ENCODE results near the gene ASPRV1. TPM values are rescaled to one million over a fixed set of nuclear protein-coding genes. Genes with fewer than 3 reads are reported as not detected.

Gene ASPRV1
- polyA plus RNA-seq, 1 donor (not counting 4 experiments of a cell fraction or from before 2014, with no cell fraction given) = 1.5 TPM

DNA sequence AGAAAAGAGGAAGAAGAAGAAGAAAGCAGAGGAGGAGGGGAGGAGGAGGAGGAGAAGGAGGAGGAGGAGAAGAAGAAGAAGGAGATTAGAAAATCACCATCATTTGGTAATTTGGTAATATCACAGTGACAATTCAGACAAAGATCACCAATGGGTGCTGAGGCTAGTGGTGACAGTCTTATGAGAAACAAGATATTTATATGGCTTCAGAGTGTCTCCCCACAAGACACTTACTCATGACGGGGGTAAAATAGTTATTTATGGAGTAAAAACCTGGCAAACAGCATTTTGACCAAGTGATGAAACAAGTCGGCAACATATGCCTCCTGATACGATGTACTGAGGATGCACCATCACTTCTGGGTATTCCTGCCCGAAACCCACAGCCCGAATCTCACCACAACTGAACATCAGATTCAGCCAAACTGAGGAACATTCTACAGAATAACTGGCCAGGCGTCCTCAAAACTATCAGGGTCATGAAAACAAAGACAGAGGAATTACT lies 4.9 kb downstream of the ASPRV1 start:
- dilution Hi-C loops (cut with MboI; ENCODE audit: extremely low pct_ligation_motif_present, low sequenced_read_pairs) = no loop called here
- Histone ChIP-seq H3K27me3 (ENCODE audit: control insufficient read depth, extremely low read depth, insufficient read depth, low read length) (no peaks in the 10 kb centered on the region), H3K4me1 (ENCODE audit: control insufficient read depth, extremely low read depth, insufficient read depth, low read length) (no peaks in the 10 kb centered on the region), H3K9me1 (ENCODE audit: control insufficient read depth, extremely low read depth, insufficient read depth, low read length) (no peaks in the 10 kb centered on the region), H3K36me3 (ENCODE audit: control insufficient read depth in 2 of 2, extremely low read depth in 1 of 2, insufficient read depth in 2 of 2, low read length in 2 of 2) (no peaks in the 10 kb centered on the region), H3K9me3 (ENCODE audit: control insufficient read depth, low read depth, low read length) (no peaks in the 10 kb centered on the region), H3K27ac (ENCODE audit: control insufficient read depth, insufficient read depth, low read length) (no peak overlapping the region), H2AFZ (ENCODE audit: control insufficient read depth, low read length) (no peak overlapping the region), H3K79me2 (ENCODE audit: control insufficient read depth, insufficient read depth, low read length) (no peaks in the 10 kb centered on the region), H3K4me3 (ENCODE audit: control insufficient read depth in 2 of 3, extremely low read depth in 1 of 3, insufficient read depth in 2 of 3, low read depth in 1 of 3, low read length in 3 of 3) (no peak overlapping the region), H3K9ac (ENCODE audit: control insufficient read depth, extremely low read depth, insufficient read depth, low read length) (no peak overlapping the region), H3K4me2 (ENCODE audit: control insufficient read depth, extremely low read depth, insufficient read depth, low read depth, low read length) (no peak overlapping the region), H4K20me1 (ENCODE audit: control insufficient read depth, extremely low read depth, insufficient read depth, low read length) (no peaks in the 10 kb centered on the region)
- DNase-seq (ENCODE audit: low read depth, low spot score) (no peak), FAIRE-seq (no peak)
- TF ChIP-seq, protein P1, sequence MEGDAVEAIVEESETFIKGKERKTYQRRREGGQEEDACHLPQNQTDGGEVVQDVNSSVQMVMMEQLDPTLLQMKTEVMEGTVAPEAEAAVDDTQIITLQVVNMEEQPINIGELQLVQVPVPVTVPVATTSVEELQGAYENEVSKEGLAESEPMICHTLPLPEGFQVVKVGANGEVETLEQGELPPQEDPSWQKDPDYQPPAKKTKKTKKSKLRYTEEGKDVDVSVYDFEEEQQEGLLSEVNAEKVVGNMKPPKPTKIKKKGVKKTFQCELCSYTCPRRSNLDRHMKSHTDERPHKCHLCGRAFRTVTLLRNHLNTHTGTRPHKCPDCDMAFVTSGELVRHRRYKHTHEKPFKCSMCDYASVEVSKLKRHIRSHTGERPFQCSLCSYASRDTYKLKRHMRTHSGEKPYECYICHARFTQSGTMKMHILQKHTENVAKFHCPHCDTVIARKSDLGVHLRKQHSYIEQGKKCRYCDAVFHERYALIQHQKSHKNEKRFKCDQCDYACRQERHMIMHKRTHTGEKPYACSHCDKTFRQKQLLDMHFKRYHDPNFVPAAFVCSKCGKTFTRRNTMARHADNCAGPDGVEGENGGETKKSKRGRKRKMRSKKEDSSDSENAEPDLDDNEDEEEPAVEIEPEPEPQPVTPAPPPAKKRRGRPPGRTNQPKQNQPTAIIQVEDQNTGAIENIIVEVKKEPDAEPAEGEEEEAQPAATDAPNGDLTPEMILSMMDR (optimal IDR thresholded peaks at IDR 0.05 in 1 of 3, IDR thresholded peaks at IDR 0.05 in 1 of 3, conservative IDR thresholded peaks at IDR 0.05 in 1 of 3; ENCODE audit: extremely low read depth in 1 of 3, insufficient read depth in 2 of 3, low read length in 3 of 3) = no peak
- no peak for TF ChIP-seq EZH2 (IDR thresholded peaks at IDR 0.05; ENCODE audit: low read length)

DNA sequence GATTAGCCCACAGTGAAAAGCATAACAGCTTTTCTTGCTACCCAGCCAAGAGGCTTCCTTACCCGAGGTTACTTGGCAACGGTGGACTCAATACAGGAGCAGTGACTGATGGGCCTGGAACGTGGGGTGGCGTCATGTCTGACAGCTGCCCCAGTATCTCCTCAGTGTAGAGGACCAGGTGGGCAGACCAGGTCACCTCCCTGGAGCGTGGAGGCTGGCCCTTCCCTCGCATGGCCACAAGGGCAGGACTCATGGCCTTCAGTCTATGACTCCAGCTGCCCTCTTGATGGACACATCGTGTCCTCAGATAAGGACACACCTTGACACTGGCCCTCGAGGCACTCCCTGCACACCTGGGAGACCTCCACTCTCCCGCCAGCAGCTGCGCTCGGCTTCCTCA lies 6.4 kb downstream of the ASPRV1 start:
- no peak for DNase-seq (ENCODE audit: low read depth, low spot score)
- dilution Hi-C loops (cut with MboI; ENCODE audit: extremely low pct_ligation_motif_present, low sequenced_read_pairs) = no loop called here
- no peak overlapping the region for H2AFZ ChIP-seq (ENCODE audit: control insufficient read depth, low read length)
- no peak overlapping the region for H3K9ac ChIP-seq (ENCODE audit: control insufficient read depth, extremely low read depth, insufficient read depth, low read length)
- TF ChIP-seq, protein P1 (optimal IDR thresholded peaks at IDR 0.05 in 1 of 3, IDR thresholded peaks at IDR 0.05 in 1 of 3, conservative IDR thresholded peaks at IDR 0.05 in 1 of 3; ENCODE audit: extremely low read depth in 1 of 3, insufficient read depth in 2 of 3, low read length in 3 of 3) = no peak
- TF ChIP-seq EZH2 (IDR thresholded peaks at IDR 0.05; ENCODE audit: low read length) = no peak
- no peaks in the 10 kb centered on the region for H3K79me2 ChIP-seq (ENCODE audit: control insufficient read depth, insufficient read depth, low read length)
- H3K27ac ChIP-seq (ENCODE audit: control insufficient read depth, insufficient read depth, low read length) = no peak overlapping the region
- H3K9me3 ChIP-seq (ENCODE audit: control insufficient read depth, low read depth, low read length) = no peaks in the 10 kb centered on the region
- no peaks in the 10 kb centered on the region for H3K9me1 ChIP-seq (ENCODE audit: control insufficient read depth, extremely low read depth, insufficient read depth, low read length)
- no peaks in the 10 kb centered on the region for H3K27me3 ChIP-seq (ENCODE audit: control insufficient read depth, extremely low read depth, insufficient read depth, low read length)
- H3K36me3 ChIP-seq (ENCODE audit: control insufficient read depth in 2 of 2, extremely low read depth in 1 of 2, insufficient read depth in 2 of 2, low read length in 2 of 2) = no peaks in the 10 kb centered on the region
- no peaks in the 10 kb centered on the region for H4K20me1 ChIP-seq (ENCODE audit: control insufficient read depth, extremely low read depth, insufficient read depth, low read length)
- no peak overlapping the region for H3K4me3 ChIP-seq (ENCODE audit: control insufficient read depth in 2 of 3, extremely low read depth in 1 of 3, insufficient read depth in 2 of 3, low read depth in 1 of 3, low read length in 3 of 3)
- H3K4me1 ChIP-seq (ENCODE audit: control insufficient read depth, extremely low read depth, insufficient read depth, low read length) = no peaks in the 10 kb centered on the region
- no peak overlapping the region for H3K4me2 ChIP-seq (ENCODE audit: control insufficient read depth, extremely low read depth, insufficient read depth, low read depth, low read length)
- FAIRE-seq = no peak
